D721Med (cell line): Measurements from ENCODE around the gene HOXB3.

Experiments used
- DNase-seq: peaks from one replicate; pipeline ENCODE4 v3.0.0; 2011; ENCODE audit warnings: low spot score; ENCODE audit not compliant: insufficient read length
- FAIRE-seq: peaks from 2 replicates; lab custom pipeline; 2011; peaks lifted over from hg19 to GRCh38; lab: Jason Lieb, UNC
- TF ChIP-seq, protein P1 (sequence below): IDR thresholded peaks from 2 replicates; pipeline ENCODE4 v1.5.1; 2012; ENCODE audit warnings: mild to moderate bottlenecking, control low read depth; ENCODE audit not compliant: insufficient read depth; ENCODE audit errors: missing control alignments

Gene HOXB3

GRCh38 chr17:48603959-48604769 is 14.1 kb upstream of the HOXB3 start:
- FAIRE-seq = no peak
- DNase-seq = no peak

GRCh38 chr17:48601539-48602425 is 11.7 kb upstream of the HOXB3 start:
- FAIRE-seq = no peak

More at GRCh38 chr17:48603959-48604769, 14.1 kb upstream of the HOXB3 start:
- TF ChIP-seq, protein P1, sequence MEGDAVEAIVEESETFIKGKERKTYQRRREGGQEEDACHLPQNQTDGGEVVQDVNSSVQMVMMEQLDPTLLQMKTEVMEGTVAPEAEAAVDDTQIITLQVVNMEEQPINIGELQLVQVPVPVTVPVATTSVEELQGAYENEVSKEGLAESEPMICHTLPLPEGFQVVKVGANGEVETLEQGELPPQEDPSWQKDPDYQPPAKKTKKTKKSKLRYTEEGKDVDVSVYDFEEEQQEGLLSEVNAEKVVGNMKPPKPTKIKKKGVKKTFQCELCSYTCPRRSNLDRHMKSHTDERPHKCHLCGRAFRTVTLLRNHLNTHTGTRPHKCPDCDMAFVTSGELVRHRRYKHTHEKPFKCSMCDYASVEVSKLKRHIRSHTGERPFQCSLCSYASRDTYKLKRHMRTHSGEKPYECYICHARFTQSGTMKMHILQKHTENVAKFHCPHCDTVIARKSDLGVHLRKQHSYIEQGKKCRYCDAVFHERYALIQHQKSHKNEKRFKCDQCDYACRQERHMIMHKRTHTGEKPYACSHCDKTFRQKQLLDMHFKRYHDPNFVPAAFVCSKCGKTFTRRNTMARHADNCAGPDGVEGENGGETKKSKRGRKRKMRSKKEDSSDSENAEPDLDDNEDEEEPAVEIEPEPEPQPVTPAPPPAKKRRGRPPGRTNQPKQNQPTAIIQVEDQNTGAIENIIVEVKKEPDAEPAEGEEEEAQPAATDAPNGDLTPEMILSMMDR = no peak

DNA sequence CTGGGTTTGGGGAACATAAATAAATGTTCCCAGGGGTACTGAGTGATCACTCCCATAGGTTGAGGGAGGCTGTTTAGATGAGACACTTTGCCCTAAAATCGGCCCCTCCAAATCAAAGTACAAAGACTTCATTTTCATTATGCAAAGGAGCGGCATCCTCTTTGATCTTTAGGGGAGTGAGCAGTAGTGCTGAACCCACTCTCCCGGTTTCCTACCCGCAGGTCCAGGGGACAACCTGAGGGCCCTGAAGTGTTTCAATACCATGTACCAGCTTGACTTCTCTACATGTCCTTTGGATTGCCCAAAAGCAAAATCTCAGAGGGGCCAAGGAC is 11.1 kb upstream of the HOXB3 start:
- no peak for DNase-seq
- FAIRE-seq = no peak
- TF ChIP-seq, protein P1 = no peak

More at GRCh38 chr17:48601539-48602425, 11.7 kb upstream of the HOXB3 start:
- no peak for DNase-seq
- TF ChIP-seq, protein P1 = no peak

DNA sequence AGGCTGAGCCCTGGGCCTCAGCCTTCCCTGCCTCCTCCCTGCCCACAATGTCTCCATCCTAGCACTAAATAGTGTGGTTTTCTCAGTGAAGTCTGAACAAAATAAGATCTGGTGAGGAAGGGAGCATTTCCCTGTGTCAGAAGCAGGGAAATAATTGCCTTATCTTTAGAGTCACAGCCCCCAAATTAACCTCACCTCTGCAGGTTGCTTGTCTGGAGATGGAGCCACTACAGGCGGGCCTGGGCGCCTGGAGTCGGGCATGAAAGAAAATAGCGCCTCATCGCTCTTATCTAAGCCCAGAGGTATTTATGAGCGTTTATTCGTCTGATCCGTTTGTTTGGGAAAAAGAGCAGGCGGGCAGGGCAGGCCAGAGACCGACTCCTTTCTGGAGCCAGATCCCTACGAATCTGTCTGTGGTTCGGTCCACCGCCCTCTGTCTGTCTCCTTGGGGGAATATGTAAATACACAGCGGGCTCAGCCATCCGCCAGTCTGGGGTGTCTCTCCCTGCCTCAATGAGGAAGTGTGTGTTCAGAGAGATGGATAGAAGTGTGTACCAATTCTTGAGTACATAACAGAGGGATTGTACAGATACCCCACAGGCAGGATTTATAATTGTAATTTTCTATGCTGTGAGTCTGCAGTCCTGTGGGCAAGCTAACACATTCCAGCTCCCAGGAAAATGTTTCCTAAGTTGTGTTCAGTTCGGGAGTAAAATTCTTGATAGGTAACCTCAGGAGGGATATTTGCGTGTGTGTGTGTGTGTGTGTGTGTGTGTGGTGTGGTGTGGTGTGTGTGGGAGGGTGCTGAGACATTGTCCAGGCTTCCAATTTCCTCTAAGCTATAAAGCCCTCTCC is 10.4 kb upstream of the HOXB3 start:
- FAIRE-seq (no peak), DNase-seq (no peak)
- TF ChIP-seq, protein P1 = no peak

GRCh38 chr17:48599354-48599753 is 9.3 kb upstream of the HOXB3 start:
- TF ChIP-seq, protein P1 = no peak
- DNase-seq (no peak), FAIRE-seq (no peak)

GRCh38 chr17:48598736-48599135 is 8.7 kb upstream of the HOXB3 start:
- TF ChIP-seq, protein P1 = no peak
- no peak for DNase-seq
- FAIRE-seq = no peak
